D721Med (cell line): ENCODE measurements around the gene KLF11.

ENCODE experiments used
- DNase-seq: peaks from one replicate; pipeline ENCODE4 v3.0.0; 2011; ENCODE audit warnings: low spot score; ENCODE audit not compliant: insufficient read length
- FAIRE-seq: peaks from 2 replicates; lab custom pipeline; 2011; peaks lifted over from hg19 to GRCh38; lab: Jason Lieb, UNC
- TF ChIP-seq, protein P1 (sequence below): IDR thresholded peaks from 2 replicates; pipeline ENCODE4 v1.5.1; 2012; ENCODE audit warnings: mild to moderate bottlenecking, control low read depth; ENCODE audit not compliant: insufficient read depth; ENCODE audit errors: missing control alignments

Gene KLF11

DNA sequence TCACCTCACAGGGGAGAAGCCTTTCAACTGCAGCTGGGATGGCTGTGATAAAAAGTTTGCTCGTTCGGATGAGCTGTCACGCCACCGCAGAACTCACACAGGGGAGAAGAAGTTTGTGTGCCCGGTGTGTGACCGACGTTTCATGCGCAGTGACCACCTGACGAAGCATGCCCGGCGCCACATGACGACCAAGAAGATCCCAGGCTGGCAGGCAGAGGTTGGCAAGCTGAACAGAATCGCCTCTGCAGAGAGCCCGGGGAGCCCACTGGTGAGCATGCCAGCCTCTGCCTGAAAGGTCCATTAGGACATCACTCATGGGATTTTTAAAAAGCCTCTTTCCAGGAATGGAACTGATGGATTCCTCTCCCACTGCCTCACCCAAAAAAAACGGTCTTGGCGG is 8.9 kb downstream of the KLF11 start:
- FAIRE-seq: no peak
- DNase-seq: no peak
- TF ChIP-seq, protein P1, sequence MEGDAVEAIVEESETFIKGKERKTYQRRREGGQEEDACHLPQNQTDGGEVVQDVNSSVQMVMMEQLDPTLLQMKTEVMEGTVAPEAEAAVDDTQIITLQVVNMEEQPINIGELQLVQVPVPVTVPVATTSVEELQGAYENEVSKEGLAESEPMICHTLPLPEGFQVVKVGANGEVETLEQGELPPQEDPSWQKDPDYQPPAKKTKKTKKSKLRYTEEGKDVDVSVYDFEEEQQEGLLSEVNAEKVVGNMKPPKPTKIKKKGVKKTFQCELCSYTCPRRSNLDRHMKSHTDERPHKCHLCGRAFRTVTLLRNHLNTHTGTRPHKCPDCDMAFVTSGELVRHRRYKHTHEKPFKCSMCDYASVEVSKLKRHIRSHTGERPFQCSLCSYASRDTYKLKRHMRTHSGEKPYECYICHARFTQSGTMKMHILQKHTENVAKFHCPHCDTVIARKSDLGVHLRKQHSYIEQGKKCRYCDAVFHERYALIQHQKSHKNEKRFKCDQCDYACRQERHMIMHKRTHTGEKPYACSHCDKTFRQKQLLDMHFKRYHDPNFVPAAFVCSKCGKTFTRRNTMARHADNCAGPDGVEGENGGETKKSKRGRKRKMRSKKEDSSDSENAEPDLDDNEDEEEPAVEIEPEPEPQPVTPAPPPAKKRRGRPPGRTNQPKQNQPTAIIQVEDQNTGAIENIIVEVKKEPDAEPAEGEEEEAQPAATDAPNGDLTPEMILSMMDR: no peak

DNA sequence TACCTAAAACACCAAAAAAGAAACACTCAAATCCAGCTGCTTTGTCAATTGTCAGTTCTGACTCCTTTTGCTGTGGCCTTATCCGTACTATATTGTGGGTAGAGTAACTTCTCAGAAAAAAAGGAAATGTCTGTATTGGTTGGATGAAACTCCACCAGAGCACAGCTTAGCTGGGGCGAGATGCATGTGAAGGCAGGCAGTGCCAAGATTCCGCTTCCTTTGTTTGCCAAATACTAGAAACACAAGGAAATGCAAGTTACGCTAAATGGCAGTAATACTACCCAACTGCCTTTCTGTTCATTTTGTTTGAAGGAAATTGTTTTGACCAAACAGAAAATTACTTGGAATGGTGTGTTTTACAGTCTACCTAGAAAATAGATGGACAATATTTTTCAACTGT is 10.0 kb downstream of the KLF11 start:
- no peak for FAIRE-seq
- TF ChIP-seq, protein P1: no peak
- no peak for DNase-seq

DNA sequence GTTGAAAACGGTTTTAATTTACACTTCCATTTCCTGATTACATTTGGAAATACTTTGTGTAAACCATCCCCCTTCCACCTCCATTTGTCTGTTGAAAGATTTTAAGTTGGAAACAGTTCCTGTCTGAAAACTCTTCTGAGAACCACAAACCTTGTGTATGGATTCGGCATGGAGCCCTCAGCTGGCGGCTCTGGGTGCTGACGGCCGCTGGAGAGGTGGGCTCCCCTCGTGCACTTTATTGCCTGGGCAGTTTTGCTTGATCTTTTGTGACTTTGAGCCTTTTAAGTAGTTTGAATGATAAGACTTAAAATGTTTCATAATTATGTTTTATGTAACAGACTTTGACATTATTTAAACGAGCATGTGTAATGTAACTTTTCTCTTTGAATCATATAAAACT is 11.1 kb downstream of the KLF11 start:
- TF ChIP-seq, protein P1: no peak
- DNase-seq: no peak
- no peak for FAIRE-seq

DNA sequence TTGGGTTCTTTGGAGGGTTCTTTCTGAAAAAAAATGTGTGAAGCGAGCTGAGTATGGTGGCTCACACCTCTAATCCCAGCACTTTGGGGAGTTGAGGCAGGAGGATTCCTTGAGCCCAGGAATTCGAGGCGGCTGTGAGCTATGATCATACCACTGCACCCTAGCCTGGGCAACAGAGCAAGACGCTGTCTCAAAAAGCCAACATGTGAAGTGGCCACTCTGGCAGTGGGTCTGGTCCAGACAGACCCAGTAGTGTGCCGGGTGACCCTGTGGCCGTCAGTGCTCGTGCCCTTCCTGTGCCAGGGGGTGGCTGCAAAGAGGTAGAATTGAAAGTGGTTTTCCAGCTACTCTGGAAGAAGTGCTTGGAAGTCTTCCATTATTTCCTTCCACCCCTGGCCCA is 11.6 kb downstream of the KLF11 start:
- no peak for FAIRE-seq

DNA sequence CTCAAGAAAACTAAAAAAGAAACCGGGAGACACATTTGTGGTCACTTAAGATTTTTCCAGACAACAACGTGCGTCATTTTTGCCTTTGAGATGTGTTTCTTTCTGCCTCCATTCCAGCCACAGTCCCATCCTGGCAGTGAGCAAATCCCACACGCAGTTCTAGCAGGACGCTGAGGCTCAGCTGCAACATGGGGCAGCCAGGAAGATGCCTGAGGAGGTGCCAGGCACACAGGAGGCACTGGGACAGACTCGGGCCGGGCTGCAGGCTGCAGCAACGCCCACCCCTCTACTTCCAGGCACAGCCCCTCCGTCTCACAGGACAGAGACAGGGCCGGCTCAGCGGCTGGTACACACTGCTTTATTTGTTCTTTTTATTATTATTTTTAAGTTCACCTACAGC is 13.1 kb downstream of the KLF11 start:
- FAIRE-seq (no peak), DNase-seq (no peak)
- TF ChIP-seq, protein P1: no peak

More for the DNA sequence above, 11.6 kb downstream of the KLF11 start:
- no peak for DNase-seq
- TF ChIP-seq, protein P1: no peak

DNA sequence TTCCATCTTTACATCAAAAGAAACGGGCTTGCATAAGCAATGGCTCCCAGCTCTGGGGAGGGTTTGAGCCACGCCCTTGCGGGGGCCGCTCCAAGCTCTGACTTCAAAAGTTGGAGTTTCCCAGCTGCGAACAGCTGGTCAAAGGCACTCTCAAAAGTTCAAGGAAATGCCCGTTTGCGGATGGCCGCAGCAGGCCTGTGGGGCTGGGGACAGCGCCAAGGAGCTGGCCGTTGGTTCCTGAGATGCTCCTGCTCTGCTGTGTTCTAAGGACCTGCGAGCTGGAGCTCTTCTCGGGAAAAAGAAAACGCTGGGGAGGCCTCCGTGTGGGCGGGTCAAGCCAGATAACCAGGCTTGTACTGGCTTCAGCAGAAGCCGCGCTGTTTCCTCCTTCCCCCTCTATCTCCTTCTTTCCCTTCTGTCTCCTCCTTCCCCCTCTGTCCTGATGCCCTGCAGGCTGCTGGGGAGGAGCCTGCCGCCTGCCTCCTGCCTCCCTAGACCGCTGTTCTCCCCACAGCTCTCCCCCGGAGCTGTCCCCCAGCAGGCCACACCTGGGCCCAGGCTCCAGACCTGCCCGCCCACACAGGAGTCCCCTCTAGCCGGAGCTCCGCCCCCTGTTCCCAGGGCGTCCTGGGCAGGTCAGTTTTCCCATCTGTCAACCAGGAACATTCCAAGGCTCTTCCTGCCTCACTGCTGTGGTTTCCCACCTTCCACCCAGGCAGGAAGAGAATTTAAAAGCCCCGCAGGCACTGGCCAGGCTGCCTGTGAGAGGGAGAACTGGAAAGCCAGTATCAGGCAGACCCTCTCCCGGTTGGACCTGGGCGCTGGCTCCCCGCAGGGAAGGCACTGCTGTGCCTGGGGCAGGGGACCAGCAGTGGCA is 14.1 kb downstream of the KLF11 start:
- FAIRE-seq (no peak), DNase-seq (no peak)
- TF ChIP-seq, protein P1: no peak
